Type B pancreatic cell (in vitro differentiated cells): ENCODE results near the gene FAM13A. TPM values are rescaled to one million over a fixed set of nuclear protein-coding genes. Genes with fewer than 3 reads are reported as not detected.

Source experiments
- DNase-seq: peaks from one replicate; pipeline ENCODE4 v3.0.0; 2021; ENCODE audit warnings: mixed read lengths; ENCODE audit not compliant: unreplicated experiment; ENCODE audit errors: extremely low spot score
- H3K27ac Mint-ChIP-seq: 2 replicates; pipeline ENCODE4 v1.8.0; 2021; ENCODE audit warnings: mild to moderate bottlenecking, mixed read lengths
- H3K27me3 Mint-ChIP-seq: 2 replicates; pipeline ENCODE4 v1.8.0; 2021; ENCODE audit warnings: mixed read lengths
- H3K36me3 Mint-ChIP-seq: 2 replicates; pipeline ENCODE4 v1.8.0; 2021; ENCODE audit warnings: mixed read lengths
- H3K4me1 Mint-ChIP-seq: one replicate; pipeline ENCODE4 v1.8.0; 2021; ENCODE audit warnings: mixed read lengths; ENCODE audit not compliant: unreplicated experiment
- H3K4me3 Mint-ChIP-seq: 2 replicates; pipeline ENCODE4 v1.8.0; 2021; ENCODE audit warnings: mild to moderate bottlenecking, mixed read lengths
- H3K9me3 Mint-ChIP-seq: 2 replicates; pipeline ENCODE4 v1.8.0; 2021; ENCODE audit warnings: mixed read lengths
- total RNA-seq: library from RNA; stranded (reverse); gene quantifications from 2 replicates; pipeline ENCODE4 v1.2.1, GENCODE V29; 2021; ENCODE audit warnings: low replicate concordance
- TF ChIP-seq, protein P1 (sequence below): fragments of 200-600 bp; sonication (generic); conservative IDR thresholded peaks from 2 replicates; pipeline ENCODE4 v1.5.0; 2021; ENCODE audit warnings: antibody characterized with exemption, mild to moderate bottlenecking

The FAM13A gene
- total RNA-seq, 1 donor from 2014 or later: 29.5 TPM

GRCh38 chr4:88799900-88800299 is 257.1 kb downstream of the FAM13A start:
- H3K9me3 Mint-ChIP-seq: peaks cover 4% of the 10 kb centered on the region
- no peak overlapping the region for H3K27ac Mint-ChIP-seq
- TF ChIP-seq, protein P1, sequence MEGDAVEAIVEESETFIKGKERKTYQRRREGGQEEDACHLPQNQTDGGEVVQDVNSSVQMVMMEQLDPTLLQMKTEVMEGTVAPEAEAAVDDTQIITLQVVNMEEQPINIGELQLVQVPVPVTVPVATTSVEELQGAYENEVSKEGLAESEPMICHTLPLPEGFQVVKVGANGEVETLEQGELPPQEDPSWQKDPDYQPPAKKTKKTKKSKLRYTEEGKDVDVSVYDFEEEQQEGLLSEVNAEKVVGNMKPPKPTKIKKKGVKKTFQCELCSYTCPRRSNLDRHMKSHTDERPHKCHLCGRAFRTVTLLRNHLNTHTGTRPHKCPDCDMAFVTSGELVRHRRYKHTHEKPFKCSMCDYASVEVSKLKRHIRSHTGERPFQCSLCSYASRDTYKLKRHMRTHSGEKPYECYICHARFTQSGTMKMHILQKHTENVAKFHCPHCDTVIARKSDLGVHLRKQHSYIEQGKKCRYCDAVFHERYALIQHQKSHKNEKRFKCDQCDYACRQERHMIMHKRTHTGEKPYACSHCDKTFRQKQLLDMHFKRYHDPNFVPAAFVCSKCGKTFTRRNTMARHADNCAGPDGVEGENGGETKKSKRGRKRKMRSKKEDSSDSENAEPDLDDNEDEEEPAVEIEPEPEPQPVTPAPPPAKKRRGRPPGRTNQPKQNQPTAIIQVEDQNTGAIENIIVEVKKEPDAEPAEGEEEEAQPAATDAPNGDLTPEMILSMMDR: no peak
- no peak for DNase-seq
- H3K4me3 Mint-ChIP-seq: no peak overlapping the region
- H3K36me3 Mint-ChIP-seq: peaks cover 19% of the 10 kb centered on the region
- H3K27me3 Mint-ChIP-seq: no peaks in the 10 kb centered on the region
- H3K4me1 Mint-ChIP-seq: no peaks in the 10 kb centered on the region

DNA sequence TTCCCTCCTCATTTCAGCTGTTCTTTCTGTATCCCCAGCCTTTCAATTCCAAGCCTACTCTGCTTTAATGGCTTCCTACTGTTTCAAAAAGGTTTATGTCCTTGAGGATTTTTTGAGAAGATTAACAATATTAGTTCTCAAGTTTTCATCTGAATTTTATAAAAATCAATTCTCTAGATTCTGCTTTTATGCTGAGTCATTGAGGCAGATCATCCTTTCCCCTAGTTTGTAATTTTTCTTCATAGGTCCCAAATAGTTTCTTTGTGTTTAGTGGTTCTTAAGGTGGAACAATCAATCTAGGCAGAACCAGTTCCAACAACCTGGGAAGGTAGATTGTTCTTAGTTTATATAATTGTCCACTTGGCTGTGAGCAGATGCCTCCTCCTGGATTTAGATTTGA is 259.3 kb downstream of the FAM13A start:
- peaks cover under 1% of the 10 kb centered on the region for H3K4me1 Mint-ChIP-seq

GRCh38 chr4:88796545-88796944 is 260.4 kb downstream of the FAM13A start:
- Mint-ChIP-seq H3K4me3 (no peak overlapping the region), H3K36me3 (peaks cover 21% of the 10 kb centered on the region), H3K4me1 (peaks cover 4% of the 10 kb centered on the region), H3K9me3 (peaks cover 4% of the 10 kb centered on the region), H3K27ac (no peak overlapping the region), H3K27me3 (no peaks in the 10 kb centered on the region)
- DNase-seq: no peak
- TF ChIP-seq, protein P1: no peak

More for the DNA sequence above, 259.3 kb downstream of the FAM13A start:
- Mint-ChIP-seq H3K36me3 (peaks cover 17% of the 10 kb centered on the region), H3K9me3 (peaks cover 4% of the 10 kb centered on the region), H3K27me3 (no peaks in the 10 kb centered on the region), H3K4me3 (no peak overlapping the region), H3K27ac (peak overlapping the region; percentile 41)
- no peak for DNase-seq
- TF ChIP-seq, protein P1: no peak

DNA sequence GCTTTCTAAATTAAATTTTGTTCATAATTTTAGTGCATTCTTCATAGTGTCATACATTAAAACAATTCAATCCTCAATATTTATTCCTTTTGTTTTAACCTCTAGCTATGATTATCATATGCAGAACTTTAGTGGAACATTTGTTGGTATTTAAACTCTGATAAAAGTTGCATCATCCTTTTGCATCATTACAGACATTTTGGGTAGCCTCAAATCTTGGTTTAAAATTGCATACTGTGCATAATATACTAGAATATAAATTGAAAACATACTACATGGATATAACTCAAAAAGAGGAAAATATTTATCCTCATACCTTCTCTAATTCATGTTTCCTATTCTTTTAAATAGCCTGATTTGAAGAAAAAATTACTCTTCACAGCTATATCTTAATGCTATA is 262.0 kb downstream of the FAM13A start:
- Mint-ChIP-seq H3K4me1 (peaks cover 4% of the 10 kb centered on the region), H3K27me3 (no peaks in the 10 kb centered on the region), H3K27ac (no peak overlapping the region), H3K36me3 (peaks cover 28% of the 10 kb centered on the region), H3K4me3 (no peak overlapping the region), H3K9me3 (peaks cover 4% of the 10 kb centered on the region)
- TF ChIP-seq, protein P1: no peak
- DNase-seq: no peak

GRCh38 chr4:88794087-88794690 is 262.8 kb downstream of the FAM13A start:
- DNase-seq: no peak
- Mint-ChIP-seq H3K9me3 (peaks cover 4% of the 10 kb centered on the region), H3K36me3 (peaks cover 36% of the 10 kb centered on the region), H3K27me3 (no peaks in the 10 kb centered on the region), H3K4me3 (no peak overlapping the region), H3K27ac (no peak overlapping the region), H3K4me1 (peaks cover 4% of the 10 kb centered on the region)
- TF ChIP-seq, protein P1: no peak
